ENCODE results near the gene SEC61A2.
"Not testable (repeated sequence)": the region's sequence is repeated elsewhere in the genome, so short reads cannot be mapped to it uniquely, and the experiment has no call there.

Gene SEC61A2

DNA sequence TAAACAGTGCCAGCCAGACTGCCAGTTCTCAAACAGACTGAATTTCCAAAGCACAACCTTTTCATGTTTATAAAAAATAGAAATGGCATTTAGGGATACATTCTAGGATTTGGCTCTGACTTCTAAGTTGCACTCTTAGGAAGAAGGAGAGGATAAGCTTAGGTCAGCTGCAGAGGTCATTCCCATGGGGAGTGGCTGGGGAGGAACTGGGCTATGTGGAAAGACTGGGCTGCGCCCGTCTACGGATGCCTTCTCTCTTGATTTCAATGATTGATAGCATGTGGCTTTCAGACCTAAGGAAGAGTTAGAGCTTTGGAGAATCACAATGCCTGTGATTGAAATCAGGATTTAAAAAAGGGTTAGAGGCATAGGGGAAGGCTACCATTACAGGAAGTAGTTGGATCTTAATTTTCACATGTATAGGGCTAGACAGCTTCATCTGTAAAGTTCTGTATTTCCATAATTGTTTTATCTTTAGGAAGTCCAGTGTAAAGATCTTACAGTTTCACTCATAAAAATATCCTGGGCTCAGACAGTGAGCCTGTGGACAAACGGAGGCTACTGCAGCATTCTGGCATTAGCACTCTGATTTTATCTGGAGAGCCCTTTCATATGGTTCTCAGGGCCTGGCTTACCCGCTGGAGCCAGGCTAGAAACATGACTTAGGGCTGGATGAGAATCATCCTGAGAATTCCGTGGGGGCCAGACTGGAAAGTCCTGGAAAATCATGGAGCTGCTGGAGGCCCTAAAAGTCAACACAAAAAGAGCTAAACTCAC, 36.7 kb downstream of the SEC61A2 start:
- no peak for DNase-seq (ENCODE audit: extremely low read depth, low read depth)
- TF ChIP-seq, protein P1, sequence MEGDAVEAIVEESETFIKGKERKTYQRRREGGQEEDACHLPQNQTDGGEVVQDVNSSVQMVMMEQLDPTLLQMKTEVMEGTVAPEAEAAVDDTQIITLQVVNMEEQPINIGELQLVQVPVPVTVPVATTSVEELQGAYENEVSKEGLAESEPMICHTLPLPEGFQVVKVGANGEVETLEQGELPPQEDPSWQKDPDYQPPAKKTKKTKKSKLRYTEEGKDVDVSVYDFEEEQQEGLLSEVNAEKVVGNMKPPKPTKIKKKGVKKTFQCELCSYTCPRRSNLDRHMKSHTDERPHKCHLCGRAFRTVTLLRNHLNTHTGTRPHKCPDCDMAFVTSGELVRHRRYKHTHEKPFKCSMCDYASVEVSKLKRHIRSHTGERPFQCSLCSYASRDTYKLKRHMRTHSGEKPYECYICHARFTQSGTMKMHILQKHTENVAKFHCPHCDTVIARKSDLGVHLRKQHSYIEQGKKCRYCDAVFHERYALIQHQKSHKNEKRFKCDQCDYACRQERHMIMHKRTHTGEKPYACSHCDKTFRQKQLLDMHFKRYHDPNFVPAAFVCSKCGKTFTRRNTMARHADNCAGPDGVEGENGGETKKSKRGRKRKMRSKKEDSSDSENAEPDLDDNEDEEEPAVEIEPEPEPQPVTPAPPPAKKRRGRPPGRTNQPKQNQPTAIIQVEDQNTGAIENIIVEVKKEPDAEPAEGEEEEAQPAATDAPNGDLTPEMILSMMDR (IDR thresholded peaks at IDR 0.05; ENCODE audit: low read depth, low read length, missing control alignments) = no peak
- H3K4me3 ChIP-seq (replicated peaks; ENCODE audit: low read depth, low read length) = no peak overlapping the region

DNA sequence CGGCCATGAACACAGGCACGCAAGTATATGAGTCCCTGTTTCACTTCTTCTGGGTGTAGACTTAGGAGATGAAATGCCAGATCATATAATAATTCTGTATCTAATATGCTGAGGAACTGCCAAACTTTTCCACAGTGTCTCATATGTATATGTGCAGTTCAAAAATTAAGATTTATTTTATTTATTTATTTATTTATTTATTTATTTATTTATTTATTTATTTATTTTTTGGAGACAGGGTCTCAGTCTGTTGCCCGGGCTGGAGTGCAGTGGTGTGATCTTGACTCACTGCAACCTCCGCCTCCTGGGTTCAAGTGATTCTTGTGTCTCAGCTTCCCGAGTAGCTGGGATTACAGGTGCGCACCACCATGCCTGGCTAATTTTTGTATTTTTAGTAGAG, 42.0 kb downstream of the SEC61A2 start:
- not testable (repeated sequence) for H3K4me3 ChIP-seq (replicated peaks; ENCODE audit: low read depth, low read length); DNase-seq (ENCODE audit: extremely low read depth, low read depth)

DNA sequence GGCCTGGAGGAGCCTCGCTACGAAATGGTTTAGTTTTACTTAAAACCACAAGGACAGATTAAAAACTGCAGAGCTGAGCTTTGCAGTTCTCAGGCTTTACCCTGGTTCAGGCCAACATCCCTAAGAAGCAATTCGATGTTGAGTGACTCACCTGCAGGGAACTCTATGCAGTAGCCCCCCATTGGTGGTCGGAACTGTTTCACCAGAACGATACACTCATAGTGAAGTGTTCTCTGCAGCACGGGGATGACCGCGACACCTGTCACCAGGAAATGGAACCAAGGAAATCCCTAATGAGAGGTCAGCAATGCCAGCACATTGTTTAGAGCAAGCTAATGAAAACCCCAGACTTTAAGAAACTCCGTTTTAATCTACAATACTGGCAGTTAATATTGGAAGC, 48.2 kb downstream of the SEC61A2 start:
- no peak overlapping the region for H3K4me3 ChIP-seq (replicated peaks; ENCODE audit: low read depth, low read length)
- TF ChIP-seq, protein P1 (IDR thresholded peaks at IDR 0.05; ENCODE audit: low read depth, low read length, missing control alignments) = no peak
- no peak for DNase-seq (ENCODE audit: extremely low read depth, low read depth)

DNA sequence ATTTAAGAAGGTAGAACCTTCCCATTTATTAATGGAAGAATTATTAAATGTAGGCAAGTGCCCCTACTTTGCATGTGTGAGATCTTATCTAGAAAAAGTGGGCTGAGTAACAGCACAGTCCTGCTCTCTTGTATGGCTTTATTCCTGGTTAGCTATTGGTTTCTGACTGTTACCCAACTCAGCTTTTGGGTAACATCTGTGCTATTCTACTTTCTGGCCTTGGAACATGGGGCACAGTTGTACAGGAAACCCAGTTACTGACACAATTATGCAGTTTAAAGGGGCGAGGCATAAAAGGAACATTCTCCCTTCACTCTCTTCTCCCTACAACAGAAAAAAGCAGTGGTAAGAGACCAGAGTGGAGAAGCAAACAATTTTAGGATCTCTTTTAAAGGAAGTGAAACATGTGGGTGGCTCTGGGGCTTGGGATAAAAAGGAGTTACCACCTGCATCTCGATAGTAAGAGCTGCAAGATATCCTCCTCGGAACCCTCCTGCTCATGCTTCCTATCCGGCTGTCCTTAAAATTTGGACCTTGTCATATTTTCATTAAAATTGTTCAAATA, 50.2 kb downstream of the SEC61A2 start:
- no peak for DNase-seq (ENCODE audit: extremely low read depth, low read depth)
- no peak overlapping the region for H3K4me3 ChIP-seq (replicated peaks; ENCODE audit: low read depth, low read length)
- TF ChIP-seq, protein P1 (IDR thresholded peaks at IDR 0.05; ENCODE audit: low read depth, low read length, missing control alignments) = no peak

DNA sequence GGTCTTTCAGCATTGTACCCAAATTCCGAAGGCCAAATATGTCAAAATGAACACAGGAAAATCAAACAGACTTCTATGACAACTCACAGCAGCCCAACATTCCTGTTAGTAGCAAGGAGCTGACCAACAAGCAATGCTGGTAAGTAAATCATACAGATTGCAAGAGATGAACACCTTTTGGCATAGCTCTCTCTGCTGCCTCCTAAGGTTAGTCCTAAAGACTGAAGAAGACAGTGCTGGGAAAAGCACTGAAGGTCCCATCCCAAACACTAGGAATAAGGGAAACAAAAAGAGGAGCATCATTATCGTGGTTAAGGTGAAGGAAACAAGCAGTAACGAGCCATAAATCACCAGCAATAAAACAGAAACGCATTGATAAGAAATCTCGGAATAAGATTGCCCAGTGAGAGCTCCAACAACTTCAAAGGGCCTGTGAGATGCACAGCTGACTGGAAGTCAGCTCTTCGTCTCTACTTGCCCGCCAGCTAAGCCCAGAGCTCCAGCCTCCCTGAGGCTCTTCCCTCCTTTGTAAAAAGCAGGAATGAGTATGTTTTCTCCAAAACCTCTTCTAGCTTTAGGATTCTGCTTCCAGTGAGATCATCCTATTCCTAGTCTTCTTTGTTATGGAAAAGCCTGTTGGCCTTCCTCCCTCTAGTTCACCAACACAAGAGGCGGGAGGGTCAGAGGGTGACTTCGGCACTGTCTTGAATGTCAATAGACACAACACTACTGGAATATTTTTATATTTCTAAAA, 50.9 kb downstream of the SEC61A2 start:
- H3K4me3 ChIP-seq (replicated peaks; ENCODE audit: low read depth, low read length) = no peak overlapping the region
- no peak for DNase-seq (ENCODE audit: extremely low read depth, low read depth)
- TF ChIP-seq, protein P1 (IDR thresholded peaks at IDR 0.05; ENCODE audit: low read depth, low read length, missing control alignments) = no peak

DNA sequence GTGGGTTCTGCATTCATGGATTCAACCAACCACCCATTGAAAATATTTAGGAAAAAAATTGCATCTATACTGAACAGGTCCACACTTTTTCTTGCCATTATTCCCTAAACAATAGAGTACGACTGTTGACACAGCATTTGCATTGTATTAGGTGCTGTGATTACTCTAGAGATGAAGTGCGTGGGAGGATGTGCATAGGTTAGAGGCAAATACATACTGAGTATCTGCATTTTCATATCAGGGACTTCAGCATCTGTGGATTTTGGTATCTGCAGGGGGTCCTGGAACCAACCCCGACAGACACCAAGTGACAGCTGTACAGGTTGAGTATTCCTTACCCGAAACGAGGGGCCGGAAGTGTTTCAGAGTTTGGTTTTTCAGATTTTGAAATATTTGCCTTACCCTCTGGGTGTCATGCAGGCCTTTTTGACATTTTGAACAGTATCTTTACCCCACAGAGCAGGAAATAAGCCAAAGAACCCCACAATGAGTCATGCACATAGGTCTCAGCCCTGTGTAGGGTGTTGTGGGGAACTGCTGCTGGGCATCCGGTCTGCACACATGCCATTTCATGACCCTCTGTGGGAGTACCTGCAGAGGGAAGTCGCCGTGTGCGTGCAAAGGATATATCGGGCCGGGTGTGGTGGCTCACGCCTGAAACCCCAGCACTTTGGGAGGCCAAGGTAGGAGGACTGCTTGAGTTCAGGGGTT, 51.7 kb downstream of the SEC61A2 start:
- no peak overlapping the region for H3K4me3 ChIP-seq (replicated peaks; ENCODE audit: low read depth, low read length)

More for the DNA sequence above, 51.7 kb downstream of the SEC61A2 start:
- TF ChIP-seq, protein P1 (IDR thresholded peaks at IDR 0.05; ENCODE audit: low read depth, low read length, missing control alignments) = no peak
- no peak for DNase-seq (ENCODE audit: extremely low read depth, low read depth)

All from HFF-Myc (cell line).